Measurements from ENCODE around the gene AHCYL2.
A peak's percentile ranks its signal among the peaks of the same experiment; 100 is the strongest.
"Not testable (repeated sequence)": the region's sequence is repeated elsewhere in the genome, so short reads cannot be mapped to it uniquely, and the experiment has no call there.

Gene AHCYL2

DNA sequence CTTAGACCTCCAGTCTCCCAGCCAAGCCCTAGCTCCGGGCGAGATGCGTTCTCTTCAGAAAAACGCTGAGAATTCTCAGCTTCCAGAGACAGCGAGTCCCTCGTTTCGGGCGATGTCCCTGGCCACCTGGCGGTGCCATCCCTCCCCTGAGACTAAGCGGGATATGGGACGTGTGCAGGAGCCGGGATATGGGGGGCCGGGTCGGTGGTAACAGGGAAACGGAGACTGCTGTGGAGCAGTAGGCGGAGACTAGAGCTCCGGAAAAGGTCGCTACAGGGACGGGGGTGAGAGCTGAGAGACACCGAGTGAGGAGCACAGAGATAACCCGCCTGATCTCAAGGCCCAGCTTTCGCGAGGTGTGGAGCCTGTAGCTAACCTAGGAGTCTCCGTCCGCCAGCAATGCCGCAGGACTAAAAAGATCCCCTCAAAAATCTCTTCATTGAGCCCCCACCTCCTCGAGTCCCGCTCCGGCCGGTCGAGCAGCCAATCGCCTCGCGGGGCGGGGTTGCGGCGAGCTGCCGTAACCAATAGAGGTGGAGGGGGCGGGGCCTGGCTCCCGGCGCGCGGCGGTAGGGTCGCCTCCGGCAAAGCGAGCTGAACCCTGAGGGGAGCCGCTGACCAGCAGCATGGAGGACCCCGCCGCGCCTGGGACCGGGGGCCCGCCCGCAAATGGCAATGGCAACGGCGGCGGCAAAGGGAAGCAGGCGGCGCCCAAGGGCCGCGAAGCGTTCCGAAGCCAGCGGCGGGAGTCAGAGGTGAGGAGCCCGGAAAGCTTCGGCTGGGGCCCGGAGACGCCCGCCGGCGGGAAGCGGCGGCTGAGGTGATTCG lies 209.2 kb downstream of the AHCYL2 start, which contains the start of gene STRIP2:
TSS of gene STRIP2 (plus strand) at position 586 of the 828 bp plus-strand sequence. CDS start at position 627, 41 bp downstream.
- DNase-seq, result peak; percentile 97

DNA sequence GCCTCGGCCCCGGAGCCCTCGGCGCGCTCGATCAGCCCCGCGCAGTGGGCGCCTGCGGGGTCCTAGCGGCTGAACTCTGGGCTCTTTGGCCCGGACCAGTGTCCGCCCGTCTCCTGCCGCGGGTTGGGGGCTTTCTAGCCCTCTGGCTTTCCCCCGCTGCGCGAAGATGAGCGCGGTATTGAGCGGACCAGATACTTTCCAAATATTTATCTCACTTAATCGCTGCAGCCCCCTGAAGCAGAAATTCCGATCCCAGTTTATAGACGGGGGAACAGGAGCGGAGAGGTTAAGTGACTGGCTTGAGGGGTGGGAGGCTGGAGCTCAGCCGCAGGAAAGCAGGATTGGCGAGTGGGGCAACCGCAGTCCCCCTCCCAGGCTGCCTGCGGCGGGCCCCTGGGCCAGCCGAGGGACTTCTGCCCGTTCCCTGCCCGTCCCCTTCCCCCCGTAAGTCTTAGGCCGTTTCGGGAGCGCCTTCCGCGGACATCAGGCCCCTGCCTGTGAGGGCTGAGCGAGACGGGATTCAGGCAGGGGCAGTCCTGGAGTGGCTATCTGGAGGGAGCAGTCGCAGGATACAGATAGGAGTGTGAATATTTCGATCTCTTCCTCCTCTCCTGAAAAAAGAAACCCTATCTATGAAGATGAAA lies 210.0 kb downstream of the AHCYL2 start:
- no peak for DNase-seq

DNA sequence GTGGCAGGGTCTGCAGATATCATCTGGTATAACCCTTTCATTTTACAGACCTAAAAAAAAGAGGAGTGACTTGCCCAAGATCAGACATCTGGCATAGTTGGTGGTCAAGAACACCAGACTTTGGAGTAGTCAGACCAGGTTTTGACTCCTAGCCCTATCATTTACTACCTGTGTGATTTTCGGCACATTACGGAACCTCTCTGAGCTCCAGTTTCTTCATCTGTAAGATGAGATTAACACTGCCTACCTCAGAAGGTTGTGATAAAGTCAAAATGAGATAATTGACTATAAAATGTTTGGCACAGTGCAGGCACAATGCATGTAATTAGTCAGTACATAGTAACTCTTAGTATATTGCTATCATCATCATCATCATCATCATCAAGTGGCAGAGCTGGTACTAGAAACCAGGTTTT lies 210.6 kb downstream of the AHCYL2 start:
- no peak for DNase-seq

DNA sequence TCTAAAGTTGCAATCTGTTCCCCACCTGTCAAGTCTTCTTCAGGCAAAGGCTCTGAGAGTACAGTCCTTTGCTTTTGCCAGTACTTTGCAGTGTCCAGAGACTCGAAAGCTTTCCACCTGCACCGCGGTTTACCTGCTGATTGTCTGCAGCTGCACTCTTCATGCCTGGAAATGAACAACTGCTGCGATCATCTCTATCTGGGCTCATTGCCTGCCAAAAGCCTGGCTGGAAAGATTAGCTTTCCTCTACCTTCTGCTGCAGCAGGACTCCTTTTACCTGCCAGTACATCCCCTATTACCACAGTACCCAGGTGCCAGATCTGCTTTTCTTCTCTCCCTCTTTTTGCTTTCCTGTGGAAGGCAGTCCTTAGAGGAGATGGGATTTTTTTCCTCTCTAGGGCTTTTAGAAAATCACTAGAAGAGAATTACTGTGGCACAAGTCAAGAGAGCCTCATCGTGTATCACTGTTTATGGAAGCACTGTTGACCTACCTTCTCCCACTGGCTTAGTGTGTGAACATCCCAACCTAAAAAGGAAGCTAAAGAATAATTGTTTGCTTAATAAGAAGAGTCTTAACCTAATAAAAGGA lies 211.6 kb downstream of the AHCYL2 start:
- no peak for DNase-seq

DNA sequence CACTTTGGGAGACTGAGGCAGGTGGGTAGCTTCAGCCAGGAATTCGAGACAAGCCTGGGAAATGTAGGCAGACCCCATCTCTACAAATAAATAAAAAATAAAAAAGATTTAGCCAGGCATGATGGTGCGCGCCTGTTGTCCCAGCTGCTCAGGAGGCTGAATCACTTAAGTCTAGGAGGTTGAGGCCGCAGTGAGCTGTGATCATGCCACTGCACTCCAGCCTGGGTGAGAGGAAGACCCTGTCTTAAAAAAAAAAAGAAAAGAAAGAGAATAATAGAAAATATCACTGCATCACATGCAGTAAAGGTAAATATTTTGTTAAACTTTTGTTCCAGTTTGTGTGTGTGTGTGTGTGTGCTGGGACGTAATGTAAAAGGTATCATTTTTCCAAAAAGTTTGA lies 212.4 kb downstream of the AHCYL2 start:
- DNase-seq, result no peak

DNA sequence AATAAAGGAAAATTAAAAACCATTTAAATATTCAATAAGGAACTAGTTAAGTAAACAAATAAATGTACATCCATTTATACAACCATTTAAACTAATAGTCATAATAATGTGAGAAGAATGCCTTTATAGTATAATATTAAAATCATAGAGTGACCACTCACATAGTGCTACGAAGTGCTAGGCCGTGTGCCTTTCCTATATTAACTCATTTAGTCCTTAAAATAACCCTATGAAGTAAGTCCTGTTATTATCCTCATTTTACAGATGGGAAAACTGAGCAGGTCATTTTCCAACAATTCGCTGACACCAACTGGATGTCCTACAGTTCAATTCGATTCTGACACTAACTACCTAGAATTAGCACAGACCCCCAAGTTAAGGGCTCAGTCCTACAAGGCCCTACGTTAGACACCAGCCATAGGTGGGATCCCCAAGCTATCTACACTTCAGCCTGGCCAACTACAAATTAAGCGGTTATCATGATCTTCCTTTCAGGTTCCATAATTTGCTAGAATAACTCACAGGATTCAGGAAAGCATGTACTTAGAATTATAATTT lies 213.5 kb downstream of the AHCYL2 start:
- no peak for DNase-seq

DNA sequence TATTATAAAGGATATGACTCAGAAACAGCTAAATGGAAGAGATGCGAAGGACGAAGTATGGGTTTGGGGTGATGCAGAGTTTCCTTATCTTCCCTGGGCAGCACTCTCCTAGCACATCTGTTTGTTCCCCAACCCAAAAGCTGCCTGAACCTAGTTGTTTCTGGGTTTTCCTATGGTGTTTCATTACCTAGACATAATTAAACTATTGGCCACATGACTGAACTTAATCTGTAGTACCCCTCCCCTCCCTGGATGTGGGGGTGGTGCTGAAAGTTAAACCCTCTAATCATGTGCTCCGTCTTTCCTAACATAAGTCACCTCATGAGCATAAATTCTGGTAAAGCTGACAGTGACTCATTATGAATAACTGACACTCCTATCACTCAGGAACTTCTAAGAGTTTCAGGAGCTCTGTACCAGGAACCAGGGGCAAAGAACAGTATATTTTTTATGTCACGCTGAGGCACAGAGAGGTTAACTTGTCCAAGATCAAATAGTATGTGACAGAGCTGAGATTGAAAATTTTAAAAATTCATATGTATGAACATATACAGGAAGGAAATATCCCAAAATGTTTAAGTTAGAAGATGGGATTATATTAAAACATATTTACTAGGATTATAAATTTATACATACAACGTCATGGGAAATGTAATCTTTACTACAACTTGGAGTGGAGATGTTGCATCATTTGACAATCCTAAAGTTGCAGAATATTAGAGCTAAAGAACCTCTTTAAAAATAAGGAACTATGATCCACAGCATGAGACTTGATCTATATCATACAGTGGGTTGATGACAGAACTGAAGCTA lies 214.2 kb downstream of the AHCYL2 start:
- DNase-seq, result peak; percentile 66

DNA sequence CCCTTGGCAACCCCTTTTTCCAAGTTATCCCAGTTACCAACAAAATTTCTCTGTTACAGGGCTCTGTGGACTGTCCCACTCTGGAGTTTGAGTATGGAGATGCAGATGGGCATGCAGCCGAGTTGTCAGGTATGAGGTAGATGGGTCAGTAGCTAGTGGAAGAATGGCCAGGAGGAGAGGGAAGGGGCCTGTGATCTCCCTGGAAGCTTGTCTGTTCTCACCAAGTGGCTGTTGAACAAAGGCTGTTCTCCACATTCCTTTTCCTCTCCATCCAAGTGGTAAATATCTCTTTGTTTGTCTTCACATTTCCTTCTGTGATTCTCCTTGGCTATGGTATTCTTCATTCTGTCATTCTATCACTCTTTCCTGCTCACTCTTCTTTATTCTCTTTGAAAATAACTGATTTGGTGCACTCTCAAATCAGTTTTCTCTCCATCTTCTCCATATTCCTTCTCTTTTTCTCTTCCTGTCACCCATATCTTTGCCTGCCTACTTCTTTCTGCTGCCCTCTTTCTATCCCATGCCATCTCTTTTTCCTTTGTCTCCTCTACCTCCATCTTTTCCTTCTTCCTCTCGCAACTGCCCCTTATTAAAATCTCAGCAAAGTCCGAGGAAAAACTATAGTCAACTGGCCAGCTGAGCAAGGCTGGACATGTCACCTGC lies 215.3 kb downstream of the AHCYL2 start:
- DNase-seq, result no peak

DNA sequence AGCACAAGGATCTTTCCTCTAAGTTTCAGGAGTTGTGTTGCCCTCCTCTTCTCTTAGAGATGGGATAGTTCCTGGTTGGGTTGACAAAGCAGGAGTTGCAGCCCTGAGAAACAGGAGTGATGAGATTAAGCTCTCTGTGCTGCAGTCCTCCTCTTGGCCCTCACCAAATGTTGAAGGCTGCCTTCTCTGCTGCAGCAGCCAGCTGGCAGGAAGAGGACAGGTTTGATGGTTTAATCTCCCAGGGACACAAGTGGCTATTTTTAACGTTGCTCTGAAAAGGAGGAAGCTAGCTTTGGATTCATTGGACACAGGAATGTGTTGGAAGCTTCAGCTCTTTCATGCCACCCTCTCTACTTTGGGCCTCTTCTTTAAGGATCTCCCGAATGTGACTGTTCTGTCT lies 218.8 kb downstream of the AHCYL2 start:
- DNase-seq, result no peak

DNA sequence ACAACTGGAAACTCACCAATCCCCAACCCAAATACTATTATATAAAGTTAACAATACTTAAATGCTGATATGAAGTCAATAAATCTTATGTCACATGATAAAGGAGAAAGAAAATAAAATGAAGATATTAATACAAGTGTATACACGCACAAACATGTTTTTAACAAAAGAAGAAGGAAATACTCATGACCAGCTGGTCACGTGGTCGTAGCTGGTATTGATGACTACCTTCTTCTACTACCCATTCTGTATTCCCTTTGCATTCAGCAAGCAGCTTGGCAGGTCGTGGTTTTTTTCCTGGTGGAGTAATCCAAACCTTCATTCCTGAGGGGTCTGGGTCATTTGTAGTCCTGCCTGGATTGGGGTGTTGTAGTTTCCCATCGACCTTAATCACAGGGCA lies 219.9 kb downstream of the AHCYL2 start:
- not testable (repeated sequence) for DNase-seq

DNA sequence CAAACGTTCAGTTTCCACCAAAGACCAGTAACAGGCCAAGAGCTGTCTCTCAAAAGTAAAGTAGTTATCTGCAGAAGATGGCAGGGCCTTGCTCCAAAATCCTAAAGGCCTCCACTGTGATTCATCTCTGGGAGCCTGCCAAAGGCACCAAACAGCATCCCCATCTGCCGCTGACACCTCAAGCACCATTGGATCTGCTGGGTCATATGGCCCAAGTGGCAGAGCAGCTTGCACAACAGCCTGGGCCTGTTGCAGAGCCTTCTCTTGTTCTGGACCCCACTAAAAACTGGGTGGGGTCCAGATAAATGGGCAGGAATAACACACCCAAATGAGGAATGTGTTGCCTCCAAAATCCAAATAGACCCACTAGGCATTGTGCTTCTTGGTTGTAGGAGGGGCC lies 222.1 kb downstream of the AHCYL2 start:
- not testable (repeated sequence) for DNase-seq

DNA sequence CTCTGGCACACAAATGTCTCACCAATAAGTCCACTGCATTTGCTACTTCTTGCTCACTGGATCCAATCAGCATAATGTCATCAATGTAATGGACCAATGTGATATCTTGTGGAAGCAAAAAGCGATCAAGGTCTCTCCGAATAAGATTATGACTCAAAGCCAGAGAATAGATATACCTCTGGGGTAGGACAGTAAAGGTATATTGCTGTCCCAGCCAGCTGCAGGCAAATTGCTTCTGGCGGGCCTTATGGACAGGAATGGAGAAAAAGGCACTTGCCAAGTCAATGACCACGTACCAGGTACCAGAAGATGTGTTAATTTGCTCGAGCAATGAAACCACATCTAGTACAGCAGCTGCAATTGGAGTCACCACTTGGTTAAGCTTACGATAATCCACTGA lies 222.6 kb downstream of the AHCYL2 start:
- DNase-seq, result not testable (repeated sequence)

DNA sequence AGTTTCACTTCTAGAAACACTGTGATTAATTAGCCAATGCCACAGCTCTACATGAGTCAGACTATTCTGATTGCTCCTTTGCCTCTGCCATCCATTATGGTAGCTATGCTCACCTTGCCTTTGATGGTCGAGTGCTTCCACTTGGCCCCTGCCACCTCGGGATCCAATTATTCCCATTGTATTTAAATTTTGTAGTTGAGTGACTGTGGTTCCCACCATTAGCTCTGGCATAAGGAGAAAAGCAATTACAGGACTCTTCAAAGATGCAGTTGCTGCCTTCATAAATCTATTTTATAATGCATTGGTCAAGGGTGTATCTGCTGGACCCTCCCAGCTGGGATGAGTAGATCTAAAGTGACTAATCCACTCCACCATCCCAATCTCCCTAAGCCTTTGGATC lies 223.8 kb downstream of the AHCYL2 start:
- not testable (repeated sequence) for DNase-seq

DNA sequence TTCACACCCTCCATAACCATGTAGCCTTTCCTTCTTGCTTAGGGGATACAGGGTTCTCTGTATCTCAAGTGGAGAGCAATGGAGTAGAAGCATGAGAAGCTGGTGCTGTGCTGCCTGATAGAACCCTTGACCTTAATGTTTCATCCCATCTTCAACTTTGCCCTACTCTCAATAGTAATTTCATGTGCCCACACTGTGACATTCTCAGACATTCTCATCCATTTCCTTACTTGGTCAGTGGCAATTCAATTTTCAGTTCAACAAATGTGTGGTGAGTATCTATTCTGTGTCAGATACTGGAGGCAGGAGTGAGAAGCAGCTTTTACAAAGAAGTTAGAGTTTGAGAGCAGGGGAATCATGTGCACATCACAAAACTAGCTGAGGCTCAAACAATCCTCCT lies 225.5 kb downstream of the AHCYL2 start:
- DNase-seq, result no peak

DNA sequence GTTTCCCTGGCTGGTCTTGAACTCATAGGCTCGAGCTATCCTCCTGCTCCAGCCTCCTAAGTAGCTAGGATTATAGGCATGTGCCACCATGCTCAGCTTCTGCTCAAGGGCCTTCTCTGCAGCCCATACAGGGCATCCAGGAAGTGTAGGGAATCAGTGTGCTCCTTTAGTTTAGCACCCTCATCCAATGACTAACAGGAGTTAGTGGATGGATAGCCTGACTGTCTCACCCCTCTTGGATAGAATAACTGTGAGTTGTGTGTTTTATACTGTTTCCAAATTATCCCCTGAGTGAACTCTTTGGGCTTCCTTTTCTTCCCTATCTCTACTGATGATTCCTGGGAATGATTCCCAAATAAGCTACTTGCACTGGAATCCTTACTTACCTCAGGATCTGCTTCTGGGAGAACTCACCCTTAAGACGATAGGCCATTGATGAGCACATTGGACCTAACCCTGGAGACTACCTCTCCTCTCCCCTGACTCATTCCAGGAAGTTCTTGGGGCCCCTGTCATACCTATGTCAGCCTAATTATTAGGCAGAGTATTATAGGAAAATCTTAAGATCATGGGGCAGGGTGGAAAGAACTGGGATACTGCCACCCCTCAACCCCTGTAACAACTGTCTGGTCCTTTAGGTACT lies 227.9 kb downstream of the AHCYL2 start:
- no peak for DNase-seq

DNA sequence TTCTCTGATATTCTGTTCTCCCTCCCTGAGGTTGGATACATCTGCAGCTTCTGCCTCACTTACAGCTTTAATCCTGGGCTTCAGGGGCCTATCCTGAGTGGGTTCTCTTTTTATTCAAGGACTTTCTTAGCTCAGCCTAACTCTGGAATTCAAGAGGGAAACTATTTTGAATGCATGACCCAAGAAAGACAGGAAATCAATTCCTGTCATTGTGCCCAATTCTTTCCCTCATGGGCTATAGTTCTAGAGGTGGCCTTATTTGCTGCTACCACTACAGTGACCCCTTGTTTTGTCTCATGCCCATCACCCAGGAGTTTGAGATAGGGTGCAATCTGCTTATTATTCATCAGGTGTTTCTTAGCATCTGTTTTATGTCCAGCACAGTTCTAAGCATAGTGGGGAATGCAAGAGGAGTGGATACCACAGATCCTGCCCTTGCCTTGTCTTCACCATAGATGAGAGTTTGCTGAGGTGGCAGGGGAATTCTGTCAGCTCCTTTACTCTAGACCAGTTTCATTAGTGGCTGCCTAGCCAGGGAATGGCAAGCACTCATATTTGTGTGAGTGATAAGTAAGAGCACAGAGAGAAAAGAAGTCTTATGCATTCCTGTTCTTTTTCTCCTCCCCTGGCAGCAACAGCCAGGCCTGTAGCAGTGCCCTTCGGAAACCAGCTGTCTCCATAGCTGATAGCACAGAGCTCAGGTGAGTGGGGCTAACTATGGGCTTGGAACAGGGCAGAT lies 228.8 kb downstream of the AHCYL2 start:
- no peak for DNase-seq

DNA sequence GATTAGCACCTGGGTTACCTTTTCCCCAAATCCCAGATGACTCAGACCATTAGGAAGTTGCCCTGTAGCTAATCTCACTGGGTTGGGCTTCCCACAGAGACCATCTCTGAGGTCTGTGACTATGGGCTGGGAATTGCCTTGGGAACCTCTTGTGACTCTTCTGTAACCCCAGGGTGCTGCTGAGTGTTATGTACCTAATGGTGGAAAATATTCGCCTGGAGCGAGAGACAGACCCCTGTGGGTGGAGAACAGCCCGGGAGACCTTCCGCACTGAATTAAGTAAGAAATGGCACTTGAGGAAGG lies 229.4 kb downstream of the AHCYL2 start:
- DNase-seq, result no peak

DNA sequence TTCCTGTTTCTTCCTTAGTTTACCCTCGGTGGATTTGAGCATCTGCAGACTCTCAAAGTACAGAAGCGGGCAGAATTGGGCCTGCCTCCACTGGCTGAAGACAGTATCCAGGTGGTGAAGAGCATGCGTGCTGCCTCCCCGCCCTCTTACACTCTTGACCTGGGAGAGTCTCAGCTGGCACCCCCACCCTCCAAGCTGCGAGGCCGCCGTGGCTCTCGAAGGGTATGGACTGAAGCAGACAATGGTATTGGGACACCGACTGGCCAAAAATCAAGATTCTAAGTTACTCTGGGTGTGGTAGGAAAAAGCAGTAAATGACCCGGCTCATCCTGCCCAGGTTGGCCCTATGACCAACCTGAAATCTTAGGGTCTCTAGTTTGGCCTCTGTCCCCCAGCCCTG lies 231.6 kb downstream of the AHCYL2 start:
- DNase-seq, result no peak

DNA sequence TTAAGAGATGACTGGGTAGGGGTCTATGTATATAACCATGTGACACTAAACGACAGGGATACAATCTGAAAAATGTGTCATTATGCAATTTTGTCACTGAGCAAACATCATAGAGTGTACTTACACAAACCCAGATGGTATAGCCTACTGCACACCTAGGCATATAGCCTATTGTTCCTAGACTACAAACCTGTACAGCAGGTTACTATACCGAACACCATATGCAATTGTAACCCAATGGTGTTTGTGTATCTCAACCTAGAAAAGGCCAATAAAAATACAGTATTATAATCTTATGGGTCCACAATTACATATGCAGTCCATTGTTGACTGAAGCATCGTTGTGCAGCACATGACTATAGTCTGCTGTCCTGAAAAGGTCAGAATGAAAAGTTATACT lies 232.3 kb downstream of the AHCYL2 start:
- DNase-seq, result no peak

DNA sequence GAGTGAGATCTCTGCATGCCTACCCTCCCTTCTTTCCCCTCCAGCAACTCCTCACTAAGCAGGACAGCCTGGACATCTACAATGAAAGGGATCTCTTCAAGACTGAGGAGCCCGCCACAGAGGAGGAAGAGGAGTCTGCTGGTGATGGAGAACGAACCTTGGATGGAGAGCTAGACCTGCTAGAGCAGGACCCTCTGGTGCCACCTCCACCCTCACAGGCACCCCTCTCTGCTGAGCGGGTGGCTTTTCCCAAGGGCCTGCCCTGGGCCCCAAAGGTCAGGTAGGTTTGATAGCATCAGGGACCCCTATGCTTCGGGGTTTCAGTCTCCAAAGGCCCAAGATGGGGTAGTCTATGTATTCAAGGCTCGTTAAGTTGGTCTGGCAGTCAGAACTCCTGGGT lies 233.3 kb downstream of the AHCYL2 start:
- no peak for DNase-seq

DNA sequence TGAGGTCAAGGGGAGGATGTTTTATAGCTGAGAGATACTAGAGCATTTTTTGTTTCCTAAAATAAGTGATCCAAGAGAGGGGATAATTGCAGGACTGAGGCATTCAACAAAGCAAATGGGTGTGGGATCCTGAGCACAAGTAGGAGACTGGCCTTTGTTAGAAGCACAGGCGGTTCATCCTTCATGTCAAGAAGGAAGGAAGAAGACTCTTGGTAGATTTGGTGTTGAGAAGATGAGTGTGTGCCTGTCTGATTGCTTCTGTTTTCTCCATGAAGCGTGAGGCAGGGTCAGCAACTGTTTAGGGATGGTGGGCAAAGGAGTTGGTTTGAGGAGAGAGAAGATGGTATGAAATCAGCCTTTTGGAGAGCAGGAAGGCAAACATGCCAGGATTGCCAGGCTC lies 237.0 kb downstream of the AHCYL2 start:
- DNase-seq, result no peak

Measured in activated CD8-positive, alpha-beta memory T cell treated with anti-CD3 and anti-CD28 coated beads for 24 hours (primary cell).